Fibroblast of lung (primary cell): Measurements from ENCODE around the gene PCDHA9.

Experiments used
- EZH2 ChIP-seq: IDR thresholded peaks from 2 replicates; pipeline ENCODE4 v1.5.1; 2012; ENCODE audit warnings: low read length, control low read depth, mild to moderate bottlenecking; ENCODE audit errors: missing control alignments
- TF ChIP-seq, protein P1 (sequence below), 2 donors: IDR thresholded peaks in 1 of 2; conservative IDR thresholded peaks in 1 of 2; 1 replicate in 1 of 2; 2 replicates in 1 of 2; pipeline ENCODE4 v1.5.1; 2011 to 2012; ENCODE audit warnings: low read length in 2 of 2, control low read depth in 1 of 2, inconsistent platforms in 1 of 2, low read depth in 1 of 2, mild to moderate bottlenecking in 1 of 2

DNA sequence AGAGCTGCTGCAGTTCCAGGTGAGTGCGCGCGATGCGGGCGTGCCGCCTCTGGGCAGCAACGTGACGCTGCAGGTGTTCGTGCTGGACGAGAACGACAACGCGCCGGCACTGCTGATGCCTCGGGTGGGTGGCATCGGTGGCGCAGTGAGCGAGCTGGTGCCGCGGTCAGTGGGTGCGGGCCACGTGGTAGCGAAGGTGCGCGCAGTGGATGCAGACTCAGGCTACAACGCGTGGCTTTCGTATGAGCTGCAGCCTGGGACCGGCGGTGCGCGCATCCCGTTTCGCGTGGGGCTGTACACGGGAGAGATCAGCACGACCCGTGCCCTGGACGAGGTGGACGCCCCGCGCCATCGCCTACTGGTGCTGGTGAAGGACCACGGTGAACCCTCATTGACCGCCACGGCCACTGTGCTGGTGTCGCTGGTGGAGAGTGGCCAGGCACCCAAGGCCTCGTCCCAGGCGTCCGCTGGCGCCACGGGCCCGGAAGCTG is 45.4 kb upstream of the PCDHA9 start:
- TF ChIP-seq, protein P1, sequence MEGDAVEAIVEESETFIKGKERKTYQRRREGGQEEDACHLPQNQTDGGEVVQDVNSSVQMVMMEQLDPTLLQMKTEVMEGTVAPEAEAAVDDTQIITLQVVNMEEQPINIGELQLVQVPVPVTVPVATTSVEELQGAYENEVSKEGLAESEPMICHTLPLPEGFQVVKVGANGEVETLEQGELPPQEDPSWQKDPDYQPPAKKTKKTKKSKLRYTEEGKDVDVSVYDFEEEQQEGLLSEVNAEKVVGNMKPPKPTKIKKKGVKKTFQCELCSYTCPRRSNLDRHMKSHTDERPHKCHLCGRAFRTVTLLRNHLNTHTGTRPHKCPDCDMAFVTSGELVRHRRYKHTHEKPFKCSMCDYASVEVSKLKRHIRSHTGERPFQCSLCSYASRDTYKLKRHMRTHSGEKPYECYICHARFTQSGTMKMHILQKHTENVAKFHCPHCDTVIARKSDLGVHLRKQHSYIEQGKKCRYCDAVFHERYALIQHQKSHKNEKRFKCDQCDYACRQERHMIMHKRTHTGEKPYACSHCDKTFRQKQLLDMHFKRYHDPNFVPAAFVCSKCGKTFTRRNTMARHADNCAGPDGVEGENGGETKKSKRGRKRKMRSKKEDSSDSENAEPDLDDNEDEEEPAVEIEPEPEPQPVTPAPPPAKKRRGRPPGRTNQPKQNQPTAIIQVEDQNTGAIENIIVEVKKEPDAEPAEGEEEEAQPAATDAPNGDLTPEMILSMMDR (conservative IDR thresholded peaks at IDR 0.05 in 1 of 2, IDR thresholded peaks at IDR 0.05 in 1 of 2; ENCODE audit: low read depth in 1 of 2, low read length in 2 of 2) = no peak
- no peak for TF ChIP-seq EZH2
